Fibroblast of mammary gland (primary cell): ENCODE measurements around the gene MYH7.

Experiments used
- DNase-seq: peaks from one replicate; pipeline ENCODE4 v3.0.0-alpha.2; 2010; ENCODE audit warnings: low read depth
- H3K4me3 ChIP-seq: 2 replicates; pipeline ENCODE4 v1.5.1; 2011; ENCODE audit warnings: low read depth, mild to moderate bottlenecking, low read length, moderate library complexity; ENCODE audit not compliant: control insufficient read depth
- CTCF ChIP-seq: conservative IDR thresholded peaks from 2 replicates; pipeline ENCODE4 v1.5.1; 2011; ENCODE audit warnings: low read depth, low read length, inconsistent platforms; ENCODE audit not compliant: control insufficient read depth, insufficient read depth

Gene MYH7

GRCh38 chr14:23470947-23471346, 35.5 kb upstream of the MYH7 start:
- no peak for TF ChIP-seq CTCF
- no peak overlapping the region for H3K4me3 ChIP-seq
- DNase-seq, result no peak

- peak overlapping the region; percentile 100 for H3K4me3 ChIP-seq
- DNase-seq, result peak; percentile 1
- no peak for TF ChIP-seq CTCF
Observed at GRCh38 chr14:23469906-23470403, 34.5 kb upstream of the MYH7 start.

DNA sequence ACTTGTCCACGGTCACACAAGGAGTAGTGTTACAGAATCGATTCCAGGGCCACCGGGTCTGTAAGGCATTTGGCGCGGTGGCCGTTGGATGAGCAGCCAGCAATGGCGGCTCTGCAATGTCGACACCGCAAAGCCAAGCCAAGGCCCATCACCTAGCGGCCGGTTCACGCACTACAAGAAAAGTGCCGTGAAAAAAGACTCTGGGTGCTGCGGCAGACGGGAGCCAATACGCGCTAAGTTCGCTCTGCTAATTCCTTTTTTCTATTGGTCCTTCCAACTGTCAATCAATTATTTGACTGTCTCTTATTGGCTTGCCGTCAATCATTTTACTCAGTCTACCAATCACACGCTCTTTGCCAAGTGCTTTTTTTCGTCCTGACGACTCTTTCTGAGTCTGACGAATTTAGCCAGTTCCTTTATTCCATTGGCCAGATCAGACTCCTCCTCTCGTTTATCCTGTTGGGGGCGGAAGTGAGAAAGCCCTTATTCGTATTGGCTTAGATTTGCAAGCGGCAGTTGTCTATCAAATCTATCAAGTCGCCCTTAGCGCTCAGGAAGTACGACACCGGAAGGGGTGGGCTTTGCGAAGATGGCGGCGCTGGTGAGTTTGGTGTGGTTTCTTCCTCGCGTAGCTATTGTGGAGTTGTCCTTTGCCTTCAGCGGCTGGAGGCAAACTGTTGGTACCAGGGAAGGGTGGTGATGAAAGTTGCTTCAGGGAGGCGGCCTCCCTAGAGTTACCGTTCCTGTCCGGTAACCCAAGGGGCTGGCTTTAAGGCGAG, 33.9 kb upstream of the MYH7 start, which contains the start of gene NGDN:
Gene NGDN, plus strand, starts transcription at position 577 of the 779 bp plus-strand sequence. Its CDS starts 13 bp downstream, at position 590.
- H3K4me3 ChIP-seq, result peak within 1 kb of the TSS; percentile 100
- TF ChIP-seq CTCF, result peak; percentile 78
- DNase-seq, result peak; percentile 100

DNA sequence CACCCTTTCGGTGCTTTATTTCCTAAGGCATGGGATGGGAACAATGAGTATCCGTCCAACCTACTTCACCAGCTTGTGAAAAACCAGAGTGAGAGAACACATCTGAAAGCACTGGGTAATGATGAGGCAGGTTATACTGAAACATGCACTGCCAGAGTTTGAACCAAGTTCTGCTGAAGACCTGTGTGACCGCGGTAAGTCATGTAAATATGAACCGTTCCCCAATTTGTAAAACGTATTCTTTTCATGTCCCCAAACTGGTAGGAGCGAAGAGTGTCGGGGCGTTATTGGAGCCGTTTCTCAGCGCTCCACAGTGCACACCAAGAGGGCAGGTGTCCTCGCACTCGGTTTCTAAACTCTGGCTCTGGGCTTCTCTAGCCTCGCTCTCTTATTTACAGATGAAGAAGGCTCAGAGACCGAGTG, 33.3 kb upstream of the MYH7 start:
- H3K4me3 ChIP-seq, result peak overlapping the region; percentile 51
- DNase-seq, result no peak
- no peak for TF ChIP-seq CTCF

DNA sequence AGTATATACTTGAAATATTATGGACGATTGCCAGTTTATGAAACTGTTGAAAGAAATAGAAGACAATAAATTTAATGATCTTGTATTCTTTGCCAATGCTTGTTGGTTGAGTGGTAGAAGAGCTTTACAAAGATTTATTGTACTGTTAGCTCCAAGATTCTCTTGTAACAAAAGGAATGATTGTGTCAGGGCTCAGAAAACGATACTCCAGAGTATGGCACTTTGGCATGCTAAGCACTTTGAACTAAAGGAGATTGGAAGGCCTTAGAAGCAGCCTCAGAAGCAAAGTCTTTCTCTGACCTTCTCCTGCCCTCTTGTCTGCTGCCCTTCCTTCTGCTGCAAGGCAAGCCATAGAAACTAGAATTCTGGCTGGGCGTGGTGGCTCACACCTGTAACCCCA, 29.8 kb upstream of the MYH7 start:
- DNase-seq, result no peak
- TF ChIP-seq CTCF, result no peak
- H3K4me3 ChIP-seq, result no peak overlapping the region

DNA sequence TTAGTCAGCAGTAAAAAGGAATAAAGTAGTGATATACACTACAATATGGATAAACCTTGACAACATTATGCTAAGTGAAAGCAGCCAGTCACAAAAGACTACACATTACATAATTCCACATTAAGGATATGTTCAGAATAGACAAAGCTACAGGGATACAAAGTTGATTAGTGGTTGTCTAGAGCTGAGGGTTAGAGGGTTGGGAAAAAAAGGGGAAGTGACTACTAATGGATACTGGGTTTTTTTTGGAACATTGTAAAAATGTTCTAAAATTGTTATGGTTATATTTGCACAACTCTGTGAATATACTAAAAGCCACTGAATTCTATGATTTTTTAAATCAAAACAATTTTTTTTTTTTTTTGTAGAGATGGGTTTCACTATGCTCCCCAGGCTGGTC, 29.2 kb upstream of the MYH7 start:
- TF ChIP-seq CTCF, result no peak
- no peak for DNase-seq
- no peak overlapping the region for H3K4me3 ChIP-seq
